Measurements from ENCODE around the gene SLC66A2.

SLC66A2 gene

DNA sequence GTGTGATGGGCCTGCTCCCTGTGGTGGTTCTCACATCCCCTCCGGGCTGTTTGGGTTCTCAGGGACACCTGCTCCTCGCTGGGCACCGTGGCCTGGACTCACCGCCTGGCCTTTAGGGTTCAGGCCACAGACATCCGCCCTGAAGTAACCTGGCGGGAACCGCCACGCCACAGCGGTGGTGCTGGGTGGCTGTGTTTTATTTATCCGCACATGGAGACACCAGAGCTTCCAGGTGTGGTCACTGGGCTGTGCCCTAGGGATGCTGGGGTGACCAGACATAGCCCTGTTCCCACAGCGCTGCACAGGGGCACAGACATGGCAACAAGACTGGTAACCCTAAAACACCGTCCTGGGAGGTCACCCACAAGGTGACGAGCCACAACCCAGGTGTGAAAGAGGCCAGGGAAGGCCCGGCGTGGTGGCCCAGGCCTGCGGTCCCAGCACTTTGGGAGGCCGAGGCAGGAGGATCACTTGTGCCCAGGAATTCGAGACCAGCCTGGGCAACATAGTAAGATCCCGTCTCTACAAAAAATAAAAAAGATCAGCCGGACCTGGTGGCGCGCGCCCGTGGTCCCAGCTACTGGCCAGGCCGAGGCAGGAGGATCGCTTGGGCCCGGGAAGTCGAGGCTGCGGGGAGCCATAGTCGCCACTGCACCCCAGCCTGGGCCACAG is 12.3 kb upstream of the SLC66A2 start:
- ChIA-PET CTCF (interaction anchor here (0.7 to 1.7 kb wide), 3 partner anchors 9 to 24 kb away, joined by 3 to 5 read pairs (median 4); no protein-coding TSS in a partner anchor), POLR2A (interaction anchor here (1.1 to 1.8 kb wide), 2 partner anchors 11 to 12 kb away, joined by 3 to 5 read pairs; partner anchors contain the start of gene SLC66A2)
- peak overlapping the region; percentile 45 to 80 (median 66) for H3K4me3 ChIP-seq (ENCODE audit: control insufficient read depth in 1 of 7, extremely low read depth in 1 of 7, insufficient read depth in 4 of 7, low read depth in 2 of 7, low read length in 6 of 7)
- 87% methylated on average over 29 of the region's 30 CpGs for WGBS (ENCODE audit: insufficient coverage)
- peaks cover 0 to 5% (median 4%) of the 10 kb centered on the region in 4 experiments for H3K36me3 ChIP-seq (ENCODE audit: control insufficient read depth in 4 of 4, insufficient read depth in 4 of 4, low read length in 3 of 4)
- H3K27me3 ChIP-seq (replicated peaks in 2 of 5; ENCODE audit: control insufficient read depth in 4 of 5, insufficient read depth in 5 of 5, low read length in 4 of 5): peaks cover 0 to 2% (median 0%) of the 10 kb centered on the region in 5 experiments
- no peak for DNase-seq
- no peaks in the 10 kb centered on the region for H3K9me3 ChIP-seq (ENCODE audit: control extremely low read depth in 1 of 5, control insufficient read depth in 4 of 5, insufficient read depth in 2 of 5, low read depth in 1 of 5, low read length in 4 of 5)
- H3K27ac ChIP-seq (ENCODE audit: insufficient read depth in 1 of 2, low read depth in 1 of 2, low read length in 2 of 2, poor library complexity in 1 of 2, severe bottlenecking in 2 of 2): peak overlapping the region in 1 of 2 experiments; percentile 14
- peaks cover 2 to 43% (median 21%) of the 10 kb centered on the region in 4 experiments for H3K4me1 ChIP-seq (ENCODE audit: control extremely low read depth in 1 of 4, control insufficient read depth in 4 of 4, insufficient read depth in 4 of 4, low read length in 3 of 4)

DNA sequence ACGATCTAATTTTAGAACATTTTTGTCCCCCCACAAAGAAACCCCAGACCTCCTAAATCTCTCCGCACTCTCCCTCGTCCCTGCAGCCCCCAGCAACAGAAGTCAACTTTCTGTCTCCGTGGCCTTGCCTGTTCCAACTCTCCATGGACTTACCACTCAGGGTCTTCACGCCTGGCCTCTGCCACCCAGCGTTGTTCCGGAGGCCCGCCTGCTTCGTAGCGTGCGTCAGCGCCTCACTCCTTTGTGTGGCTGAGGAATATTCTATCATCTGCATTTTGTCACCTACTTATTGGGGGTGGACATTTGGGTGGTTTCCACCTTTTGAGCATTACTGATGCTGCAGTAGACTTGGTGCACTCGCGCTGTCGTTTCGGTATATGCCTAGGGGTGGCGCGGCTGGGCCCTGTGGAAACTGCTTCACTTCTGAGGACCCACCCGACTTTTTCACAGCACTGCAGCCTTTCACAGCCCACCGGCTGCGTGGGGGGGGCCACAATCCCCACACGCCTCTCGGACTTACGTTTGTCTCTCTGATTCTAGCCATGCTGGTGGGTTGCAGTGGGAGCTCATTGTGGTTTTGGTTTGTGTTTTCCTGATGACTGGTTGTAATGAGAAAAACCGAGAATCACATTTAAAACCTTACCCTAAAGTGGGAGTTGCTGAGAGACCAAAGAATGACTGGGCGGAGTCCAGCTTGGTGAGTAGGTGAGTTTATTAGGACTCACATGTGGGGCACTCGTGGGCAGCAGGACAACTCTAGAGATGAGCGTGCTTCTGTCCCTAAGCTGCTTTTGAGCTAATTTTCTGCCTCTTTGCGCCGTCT is 11.6 kb upstream of the SLC66A2 start:
- DNase-seq: peak in 1 of 3 donors; percentile 30
- H3K27me3 ChIP-seq (replicated peaks in 2 of 5; ENCODE audit: control insufficient read depth in 4 of 5, insufficient read depth in 5 of 5, low read length in 4 of 5): peaks cover 0 to 2% (median 0%) of the 10 kb centered on the region in 5 experiments
- no peaks in the 10 kb centered on the region for H3K9me3 ChIP-seq (ENCODE audit: control extremely low read depth in 1 of 5, control insufficient read depth in 4 of 5, insufficient read depth in 2 of 5, low read depth in 1 of 5, low read length in 4 of 5)
- 94% methylated on average over 23 of the region's 30 CpGs for WGBS (ENCODE audit: insufficient coverage)
- H3K4me1 ChIP-seq (ENCODE audit: control extremely low read depth in 1 of 4, control insufficient read depth in 4 of 4, insufficient read depth in 4 of 4, low read length in 3 of 4): peaks cover 2 to 43% (median 21%) of the 10 kb centered on the region in 4 experiments
- H3K4me3 ChIP-seq (ENCODE audit: control insufficient read depth in 1 of 7, extremely low read depth in 1 of 7, insufficient read depth in 4 of 7, low read depth in 2 of 7, low read length in 6 of 7): no peak overlapping the region
- ChIA-PET POLR2A (interaction anchor here (1.1 to 1.8 kb wide), 2 partner anchors 10 to 12 kb away, joined by 3 to 5 read pairs; partner anchors contain the start of gene SLC66A2), CTCF (interaction anchor here (1.0 to 1.7 kb wide), 2 partner anchors 10 to 25 kb away, joined by 3 to 5 read pairs; no protein-coding TSS in a partner anchor)
- H3K36me3 ChIP-seq (ENCODE audit: control insufficient read depth in 4 of 4, insufficient read depth in 4 of 4, low read length in 3 of 4): peaks cover 0 to 5% (median 4%) of the 10 kb centered on the region in 4 experiments
- H3K27ac ChIP-seq (ENCODE audit: insufficient read depth in 1 of 2, low read depth in 1 of 2, low read length in 2 of 2, poor library complexity in 1 of 2, severe bottlenecking in 2 of 2): no peak overlapping the region

DNA sequence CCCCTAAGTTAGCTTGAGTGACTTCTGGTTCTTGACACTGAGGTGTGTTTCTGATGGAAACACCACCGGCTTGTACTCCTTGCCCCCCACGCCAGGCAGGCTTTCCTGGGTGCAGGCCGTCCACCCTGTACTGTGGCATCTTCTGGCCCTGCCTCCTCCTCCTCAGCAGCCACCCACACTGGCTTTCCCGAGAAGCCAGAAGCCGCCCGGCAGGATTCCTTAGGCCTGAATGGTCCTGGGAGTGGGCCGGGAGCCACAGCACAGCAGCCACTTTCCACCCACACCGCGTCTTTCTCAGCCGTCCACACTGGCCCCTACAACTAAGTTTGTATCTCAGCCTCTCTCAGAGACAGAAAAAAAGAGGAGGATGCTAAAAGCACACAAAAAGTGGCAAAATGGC is 10.9 kb upstream of the SLC66A2 start:
- no peak overlapping the region for H3K27ac ChIP-seq (ENCODE audit: insufficient read depth in 1 of 2, low read depth in 1 of 2, low read length in 2 of 2, poor library complexity in 1 of 2, severe bottlenecking in 2 of 2)
- no peak for DNase-seq
- peaks cover 2 to 43% (median 21%) of the 10 kb centered on the region in 4 experiments for H3K4me1 ChIP-seq (ENCODE audit: control extremely low read depth in 1 of 4, control insufficient read depth in 4 of 4, insufficient read depth in 4 of 4, low read length in 3 of 4)
- no peaks in the 10 kb centered on the region for H3K36me3 ChIP-seq (ENCODE audit: control insufficient read depth in 4 of 4, insufficient read depth in 4 of 4, low read length in 3 of 4)
- 88% methylated on average over 10 of the region's 10 CpGs for WGBS (ENCODE audit: insufficient coverage)
- CTCF ChIA-PET: interaction anchor here (1.1 to 1.7 kb wide), 6 partner anchors 11 to 584 kb away, joined by 3 to 5 read pairs (median 4); partner anchors contain the start of gene SLC66A2
- POLR2A ChIA-PET: interaction anchor here (1.0 kb wide), 1 partner anchor 11 kb away, joined by 3 read pairs; the partner anchor contains the start of gene SLC66A2
- no peak overlapping the region for H3K4me3 ChIP-seq (ENCODE audit: control insufficient read depth in 1 of 7, extremely low read depth in 1 of 7, insufficient read depth in 4 of 7, low read depth in 2 of 7, low read length in 6 of 7)
- no peaks in the 10 kb centered on the region for H3K9me3 ChIP-seq (ENCODE audit: control extremely low read depth in 1 of 5, control insufficient read depth in 4 of 5, insufficient read depth in 2 of 5, low read depth in 1 of 5, low read length in 4 of 5)
- peaks cover 0 to 2% (median 0%) of the 10 kb centered on the region in 5 experiments for H3K27me3 ChIP-seq (replicated peaks in 2 of 5; ENCODE audit: control insufficient read depth in 4 of 5, insufficient read depth in 5 of 5, low read length in 4 of 5)

DNA sequence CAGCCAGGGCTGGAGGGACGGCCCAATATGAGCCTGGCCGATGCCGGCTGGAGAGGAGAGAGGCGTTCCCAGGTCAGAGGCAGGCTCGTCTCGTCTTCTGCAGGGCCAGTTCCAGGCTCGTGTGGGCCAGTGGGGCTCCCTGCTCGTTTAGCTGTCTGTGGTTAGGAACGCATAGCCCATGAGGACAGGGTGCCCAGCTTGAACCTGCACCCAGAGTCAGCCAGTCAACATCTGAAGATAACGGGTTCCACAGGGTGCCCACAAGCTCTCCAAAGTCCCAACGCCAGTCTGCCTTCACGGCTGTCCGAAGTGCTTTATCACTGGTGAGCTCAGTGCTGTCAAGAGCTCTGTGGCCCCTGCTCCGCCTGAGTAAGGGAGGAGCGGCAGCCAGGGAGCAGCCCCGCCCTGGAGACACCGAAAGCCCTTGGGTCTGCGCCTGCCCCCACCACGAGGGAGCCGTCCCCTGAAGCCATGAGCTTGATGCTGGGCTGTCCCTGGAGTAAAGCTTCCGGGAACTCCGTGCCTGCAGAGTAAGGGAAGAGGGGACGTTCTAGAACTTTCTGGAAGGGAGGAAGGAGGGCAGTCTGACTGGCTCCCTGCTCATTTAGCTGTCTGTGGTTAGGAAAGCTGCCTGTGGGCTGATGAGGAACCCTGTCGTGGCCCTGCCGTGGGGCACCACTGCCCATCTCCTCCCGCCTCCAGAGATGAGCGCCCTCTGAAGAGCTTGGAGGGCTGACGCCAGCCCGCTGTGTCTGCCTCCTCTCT is 10.3 kb upstream of the SLC66A2 start:
- H3K4me1 ChIP-seq (ENCODE audit: control extremely low read depth in 1 of 4, control insufficient read depth in 4 of 4, insufficient read depth in 4 of 4, low read length in 3 of 4): peaks cover 2 to 43% (median 21%) of the 10 kb centered on the region in 4 experiments
- H3K27ac ChIP-seq (ENCODE audit: insufficient read depth in 1 of 2, low read depth in 1 of 2, low read length in 2 of 2, poor library complexity in 1 of 2, severe bottlenecking in 2 of 2): no peak overlapping the region
- peaks cover 0 to 2% (median 0%) of the 10 kb centered on the region in 5 experiments for H3K27me3 ChIP-seq (replicated peaks in 2 of 5; ENCODE audit: control insufficient read depth in 4 of 5, insufficient read depth in 5 of 5, low read length in 4 of 5)
- no peak overlapping the region for H3K4me3 ChIP-seq (ENCODE audit: control insufficient read depth in 1 of 7, extremely low read depth in 1 of 7, insufficient read depth in 4 of 7, low read depth in 2 of 7, low read length in 6 of 7)
- POLR2A ChIA-PET: interaction anchor here (0.6 to 1.0 kb wide), 2 partner anchors 10 to 107 kb away, joined by 3 read pairs; partner anchors contain the start of gene SLC66A2
- H3K9me3 ChIP-seq (ENCODE audit: control extremely low read depth in 1 of 5, control insufficient read depth in 4 of 5, insufficient read depth in 2 of 5, low read depth in 1 of 5, low read length in 4 of 5): no peaks in the 10 kb centered on the region
- H3K36me3 ChIP-seq (ENCODE audit: control insufficient read depth in 4 of 4, insufficient read depth in 4 of 4, low read length in 3 of 4): no peaks in the 10 kb centered on the region
- DNase-seq: peak in 1 of 3 donors; percentile 45
- WGBS (ENCODE audit: insufficient coverage): 86% methylated on average over 25 of the region's 29 CpGs
- CTCF ChIA-PET: interaction anchor here (1.1 to 1.6 kb wide), 5 partner anchors 10 to 583 kb away, joined by 3 to 5 read pairs (median 4); partner anchors contain the start of gene SLC66A2

DNA sequence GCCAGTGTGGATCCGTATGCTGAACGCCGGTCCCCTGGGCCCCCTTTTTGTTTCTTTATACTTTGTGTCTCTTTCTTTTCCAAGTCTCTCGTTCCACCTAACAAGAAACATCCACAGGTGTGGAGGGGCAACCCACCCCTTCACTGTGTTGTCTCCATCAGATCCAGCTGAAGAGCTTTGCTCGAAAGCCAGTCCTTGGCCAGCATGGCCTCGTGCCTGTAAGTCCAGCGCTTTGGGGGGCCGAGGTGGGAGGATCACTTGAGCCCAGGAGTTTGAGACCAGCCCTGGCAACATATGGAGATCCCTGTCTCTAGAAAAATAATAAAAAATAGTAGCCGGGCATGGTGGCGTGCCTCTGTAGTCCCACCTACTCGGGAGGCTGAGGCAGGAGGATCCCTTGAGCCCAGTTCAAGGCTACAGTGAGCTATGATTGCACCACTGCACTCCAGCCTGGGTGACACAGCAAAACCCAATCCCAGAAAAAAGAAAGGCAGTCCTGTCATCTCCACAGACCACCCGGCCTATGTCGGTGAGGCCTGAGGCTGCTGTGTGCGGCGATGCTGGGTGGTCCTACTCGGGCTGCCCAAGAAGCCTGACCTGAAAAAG is 9.6 kb upstream of the SLC66A2 start:
- no peak overlapping the region for H3K4me3 ChIP-seq (ENCODE audit: control insufficient read depth in 1 of 7, extremely low read depth in 1 of 7, insufficient read depth in 4 of 7, low read depth in 2 of 7, low read length in 6 of 7)
- no peaks in the 10 kb centered on the region for H3K36me3 ChIP-seq (ENCODE audit: control insufficient read depth in 4 of 4, insufficient read depth in 4 of 4, low read length in 3 of 4)
- H3K9me3 ChIP-seq (ENCODE audit: control extremely low read depth in 1 of 5, control insufficient read depth in 4 of 5, insufficient read depth in 2 of 5, low read depth in 1 of 5, low read length in 4 of 5): no peaks in the 10 kb centered on the region
- 96% methylated on average over 15 of the region's 16 CpGs for WGBS (ENCODE audit: insufficient coverage)
- POLR2A ChIA-PET: interaction anchor here (0.6 kb wide), 1 partner anchor 106 kb away, joined by 3 read pairs; no protein-coding TSS in a partner anchor
- no peak for DNase-seq
- H3K27ac ChIP-seq (ENCODE audit: insufficient read depth in 1 of 2, low read depth in 1 of 2, low read length in 2 of 2, poor library complexity in 1 of 2, severe bottlenecking in 2 of 2): no peak overlapping the region
- CTCF ChIA-PET: interaction anchor here (1.1 to 1.6 kb wide), 5 partner anchors 10 to 582 kb away, joined by 3 to 5 read pairs (median 4); partner anchors contain the start of gene SLC66A2
- H3K27me3 ChIP-seq (replicated peaks in 2 of 5; ENCODE audit: control insufficient read depth in 4 of 5, insufficient read depth in 5 of 5, low read length in 4 of 5): peaks cover 0 to 2% (median 0%) of the 10 kb centered on the region in 5 experiments
- peaks cover 2 to 43% (median 21%) of the 10 kb centered on the region in 4 experiments for H3K4me1 ChIP-seq (ENCODE audit: control extremely low read depth in 1 of 4, control insufficient read depth in 4 of 4, insufficient read depth in 4 of 4, low read length in 3 of 4)

Data from common myeloid progenitor, CD34-positive (primary cell).